Esophagus squamous epithelium (tissue), 4 donors: ENCODE measurements around the gene TSEN2.

ENCODE experiments used
- CTCF ChIP-seq, 6 experiments: fragments of 450-650 bp in 4 of 6; fragments of 200-600 bp in 2 of 6; sonication (generic) in 2 of 6; IDR thresholded peaks; one replicate each; pipeline ENCODE4 v1.5.1; 2016 to 2019; ENCODE audit warnings: antibody characterized with exemption in 6 of 6, mild to moderate bottlenecking in 4 of 6, moderate library complexity in 4 of 6
- POLR2A ChIP-seq, 4 donors: fragments of 450-650 bp; IDR thresholded peaks; one replicate each; pipeline ENCODE4 v1.6.1; 2017; ENCODE audit warnings: antibody characterized with exemption in 4 of 4, mild to moderate bottlenecking in 4 of 4, moderate library complexity in 3 of 4

GRCh38 chr3:12462159-12462947, 21.9 kb upstream of the TSEN2 start:
- TF ChIP-seq CTCF (IDR thresholded peaks at IDR 0.05) (no peak), POLR2A (IDR thresholded peaks at IDR 0.05) (no peak)
